ENCODE results near the gene MAP2K6.

DNA sequence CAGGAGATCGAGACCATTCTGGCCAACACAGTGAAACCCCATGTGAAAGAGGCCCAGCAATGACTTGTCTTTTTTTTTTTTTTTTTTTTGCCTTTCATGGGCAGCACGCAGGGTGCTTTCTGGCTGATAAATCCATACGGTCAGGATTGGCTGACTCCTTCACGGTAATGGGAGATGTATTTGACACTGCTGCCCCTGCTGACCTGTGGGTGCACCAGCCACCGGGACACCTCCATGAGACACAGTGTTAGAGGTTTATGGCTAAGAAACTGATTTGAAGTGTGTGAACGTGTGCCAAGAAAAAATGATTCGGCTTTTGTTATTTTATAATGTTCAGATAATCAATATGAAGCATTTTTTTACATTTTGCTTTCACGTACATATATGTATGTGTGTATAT is 48.4 kb downstream of the MAP2K6 start:
- TF ChIP-seq, protein P1, sequence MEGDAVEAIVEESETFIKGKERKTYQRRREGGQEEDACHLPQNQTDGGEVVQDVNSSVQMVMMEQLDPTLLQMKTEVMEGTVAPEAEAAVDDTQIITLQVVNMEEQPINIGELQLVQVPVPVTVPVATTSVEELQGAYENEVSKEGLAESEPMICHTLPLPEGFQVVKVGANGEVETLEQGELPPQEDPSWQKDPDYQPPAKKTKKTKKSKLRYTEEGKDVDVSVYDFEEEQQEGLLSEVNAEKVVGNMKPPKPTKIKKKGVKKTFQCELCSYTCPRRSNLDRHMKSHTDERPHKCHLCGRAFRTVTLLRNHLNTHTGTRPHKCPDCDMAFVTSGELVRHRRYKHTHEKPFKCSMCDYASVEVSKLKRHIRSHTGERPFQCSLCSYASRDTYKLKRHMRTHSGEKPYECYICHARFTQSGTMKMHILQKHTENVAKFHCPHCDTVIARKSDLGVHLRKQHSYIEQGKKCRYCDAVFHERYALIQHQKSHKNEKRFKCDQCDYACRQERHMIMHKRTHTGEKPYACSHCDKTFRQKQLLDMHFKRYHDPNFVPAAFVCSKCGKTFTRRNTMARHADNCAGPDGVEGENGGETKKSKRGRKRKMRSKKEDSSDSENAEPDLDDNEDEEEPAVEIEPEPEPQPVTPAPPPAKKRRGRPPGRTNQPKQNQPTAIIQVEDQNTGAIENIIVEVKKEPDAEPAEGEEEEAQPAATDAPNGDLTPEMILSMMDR (IDR thresholded peaks at IDR 0.05), result no peak
- TF ChIP-seq POLR2A (IDR thresholded peaks at IDR 0.05), result no peak
- no peak for TF ChIP-seq POLR2AphosphoS5 (IDR thresholded peaks at IDR 0.05)
